GM23338 (cell line): Measurements from ENCODE around the gene DRP2. TPM values are rescaled to one million over a fixed set of nuclear protein-coding genes. Genes with fewer than 3 reads are reported as not detected.

Experiments used
- ATAC-seq: fragments of 200-7000 bp; cut with Tn5 transposase; 3 replicates; pipeline ENCODE4 v1.9.1; 2020
- DNase-seq: peaks from one replicate; pipeline ENCODE4 v3.0.0-alpha.2; 2015; ENCODE audit warnings: low spot score
- H2AFZ ChIP-seq: fragments of 200-600 bp; sonication (generic); 2 replicates; pipeline ENCODE4 v1.8.0; 2016; ENCODE audit warnings: antibody characterized with exemption, mild to moderate bottlenecking, moderate library complexity
- H3F3A ChIP-seq: fragments of 200-600 bp; sonication (generic); replicated peaks from 2 replicates; pipeline ENCODE4 v1.8.0; 2017; ENCODE audit warnings: antibody characterized with exemption, mixed run types, low read depth
- H3K27ac ChIP-seq: fragments of 200-600 bp; sonication (generic); 2 replicates; pipeline ENCODE4 v1.6.1; 2016; ENCODE audit warnings: low read depth
- H3K27me3 ChIP-seq: fragments of 200-600 bp; sonication (generic); 2 replicates; pipeline ENCODE4 v1.8.0; 2016; ENCODE audit warnings: mild to moderate bottlenecking, mixed run types, moderate library complexity; ENCODE audit not compliant: insufficient read depth
- H3K36me3 ChIP-seq: fragments of 200-600 bp; sonication (generic); 2 replicates; pipeline ENCODE4 v1.8.0; 2016; ENCODE audit warnings: mild to moderate bottlenecking; ENCODE audit not compliant: insufficient read depth
- H3K4me1 ChIP-seq: fragments of 200-600 bp; sonication (generic); 2 replicates; pipeline ENCODE4 v1.8.0; 2016; ENCODE audit warnings: mild to moderate bottlenecking, moderate library complexity; ENCODE audit not compliant: insufficient read depth
- H3K4me2 ChIP-seq: fragments of 200-600 bp; sonication (generic); 2 replicates; pipeline ENCODE4 v1.7.1; 2017; ENCODE audit warnings: mixed run types
- H3K4me3 ChIP-seq: fragments of 200-600 bp; sonication (generic); 2 replicates; pipeline ENCODE4 v1.6.1; 2016; ENCODE audit warnings: mixed run types
- H3K79me2 ChIP-seq: fragments of 200-600 bp; sonication (generic); replicated peaks from 2 replicates; pipeline ENCODE4 v1.8.0; 2017; ENCODE audit warnings: mild to moderate bottlenecking; ENCODE audit not compliant: insufficient read depth
- H3K9me2 ChIP-seq: fragments of 200-600 bp; sonication (generic); 2 replicates; pipeline ENCODE4 v1.8.0; 2017; ENCODE audit not compliant: insufficient read depth
- H4K20me1 ChIP-seq: fragments of 200-600 bp; sonication (generic); replicated peaks from 2 replicates; pipeline ENCODE4 v1.8.0; 2017; ENCODE audit warnings: mild to moderate bottlenecking; ENCODE audit not compliant: insufficient read depth
- H3K27ac Mint-ChIP-seq: 2 replicates; pipeline ENCODE4 v1.8.0; 2020; ENCODE audit warnings: inconsistent platforms, mild to moderate bottlenecking, moderate library complexity, mixed read lengths
- H3K27me3 Mint-ChIP-seq: 3 replicates; pipeline ENCODE4 v1.8.0; 2022; ENCODE audit warnings: low read depth, mild to moderate bottlenecking, moderate library complexity, mixed read lengths, inconsistent platforms; ENCODE audit not compliant: insufficient read depth, poor library complexity
- H3K36me3 Mint-ChIP-seq: 3 replicates; pipeline ENCODE4 v1.8.0; 2021; ENCODE audit warnings: low read depth, mild to moderate bottlenecking, inconsistent platforms, moderate library complexity, mixed read lengths
- H3K4me1 Mint-ChIP-seq: 3 replicates; pipeline ENCODE4 v1.8.0; 2020; ENCODE audit warnings: mild to moderate bottlenecking, inconsistent platforms, mixed read lengths
- H3K4me3 Mint-ChIP-seq: 3 replicates; pipeline ENCODE4 v1.8.0; 2021; ENCODE audit warnings: moderate library complexity, mild to moderate bottlenecking, inconsistent platforms, mixed read lengths
- H3K9me3 Mint-ChIP-seq: 3 replicates; pipeline ENCODE4 v1.8.0; 2020; ENCODE audit warnings: moderate library complexity, mild to moderate bottlenecking, inconsistent platforms, mixed read lengths
- CREB1 ChIP-seq: fragments of 250-450 bp; sonication (Bioruptor Pico); IDR thresholded peaks from 2 replicates; pipeline ENCODE4 v1.5.0; 2020; ENCODE audit warnings: low read depth, mild to moderate bottlenecking, moderate library complexity
- EZH2 ChIP-seq: fragments of 200-600 bp; sonication (generic); IDR thresholded peaks from one replicate; pipeline ENCODE4 v1.8.0; 2017; ENCODE audit warnings: antibody characterized with exemption, mild to moderate bottlenecking, low read depth; ENCODE audit not compliant: unreplicated experiment
- EZH2phosphoT487 ChIP-seq: fragments of 200-600 bp; sonication (generic); IDR thresholded peaks from one replicate; pipeline ENCODE4 v1.8.1; 2018; ENCODE audit warnings: antibody characterized with exemption; ENCODE audit not compliant: unreplicated experiment
- JUNB ChIP-seq: IDR thresholded peaks from one replicate; pipeline ENCODE4 v1.6.1; 2016; ENCODE audit warnings: antibody characterized with exemption; ENCODE audit not compliant: unreplicated experiment
- NANOG ChIP-seq: IDR thresholded peaks from 2 replicates; pipeline ENCODE4 v1.6.1; 2016; ENCODE audit warnings: antibody characterized with exemption, borderline replicate concordance
- POLR2AphosphoS5 ChIP-seq: IDR thresholded peaks from 2 replicates; pipeline ENCODE4 v1.6.1; 2016; ENCODE audit warnings: antibody characterized with exemption, low read depth
- STAT1 ChIP-seq: IDR thresholded peaks from one replicate; pipeline ENCODE4 v1.6.1; 2016; ENCODE audit warnings: antibody characterized with exemption; ENCODE audit not compliant: unreplicated experiment
- ZNF114 ChIP-seq: fragments of 250-450 bp; sonication (Bioruptor Pico); IDR thresholded peaks from 2 replicates; pipeline ENCODE4 v1.5.0; 2020; ENCODE audit warnings: mild to moderate bottlenecking, moderate library complexity
- ZNF331 ChIP-seq: fragments of 250-450 bp; sonication (Bioruptor Pico); IDR thresholded peaks from 2 replicates; pipeline ENCODE4 v1.5.0; 2020; ENCODE audit warnings: low read depth, mild to moderate bottlenecking, moderate library complexity
- polyA plus RNA-seq: library from polyadenylated mRNA; unstranded; fragments of >200 nt; fragmentation: Nextera tagmentation; extraction: Ambion mirVana; gene quantifications from 2 replicates; pipeline ENCODE4 v1.2.1, GENCODE V29; 2016
- total RNA-seq: library from RNA; depleted of rRNA; stranded (reverse); fragments of >200 nt; shearing (Covaris generic); gene quantifications from 2 replicates; pipeline ENCODE4 v1.2.3, GENCODE V29; 2014
- TF ChIP-seq, protein P1 (sequence below): IDR thresholded peaks from one replicate; pipeline ENCODE4 v1.6.1; 2018; ENCODE audit warnings: antibody characterized with exemption; ENCODE audit not compliant: unreplicated experiment
- TF ChIP-seq, protein P2 (sequence below): fragments of 250-450 bp; sonication (Bioruptor Pico); IDR thresholded peaks from 2 replicates; pipeline ENCODE4 v1.5.0; 2020; ENCODE audit warnings: mild to moderate bottlenecking, moderate library complexity
- TF ChIP-seq, protein P3 (sequence below), 2 experiments: fragments of 200-600 bp in 1 of 2; sonication (generic) in 1 of 2; conservative IDR thresholded peaks; 2 replicates each; pipeline versions ENCODE4 v1.5.1 to v1.6.1; 2016 to 2017; ENCODE audit warnings: antibody characterized with exemption in 2 of 2, low read depth in 2 of 2, mild to moderate bottlenecking in 2 of 2, moderate library complexity in 1 of 2
- TF ChIP-seq, protein P4 (sequence below): IDR thresholded peaks from 2 replicates; pipeline ENCODE4 v1.6.1; 2016; ENCODE audit warnings: antibody characterized with exemption

The DRP2 gene
- total and polyA plus RNA-seq, 2 experiments from 2014 or later = 0.24 TPM; not detected in 1

DNA sequence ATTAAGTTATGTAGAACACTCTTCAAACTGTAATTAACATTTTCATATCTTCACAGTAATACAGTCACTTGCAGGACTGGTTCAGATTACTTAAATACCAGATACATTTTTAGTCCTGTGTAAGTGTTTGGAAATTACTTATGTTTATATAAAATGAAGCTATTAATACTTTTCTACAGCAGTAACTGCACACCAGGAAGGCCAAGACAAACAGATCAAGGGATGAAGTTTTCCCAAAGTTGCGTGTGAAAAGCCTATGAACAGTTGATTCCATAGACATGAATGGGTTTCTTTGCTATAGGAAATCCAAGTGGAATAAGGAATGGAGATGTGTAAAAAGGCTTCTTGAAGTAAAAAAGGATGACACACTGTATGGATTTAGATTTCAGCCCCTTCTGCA lies 28.9 kb upstream of the DRP2 start:
- H3K79me2 ChIP-seq = no peaks in the 10 kb centered on the region
- no peaks in the 10 kb centered on the region for H3K36me3 ChIP-seq
- peaks cover 11% of the 10 kb centered on the region for H3K27me3 ChIP-seq
- no peaks in the 10 kb centered on the region for H4K20me1 ChIP-seq
- H3K4me2 ChIP-seq = peak overlapping the region; percentile 70
- DNase-seq (no peak), ATAC-seq (no peak)
- H3K27ac ChIP-seq = no peak overlapping the region
- no peaks in the 10 kb centered on the region for H3K9me2 ChIP-seq
- H3F3A ChIP-seq = no peaks in the 10 kb centered on the region
- Mint-ChIP-seq H3K36me3 (peaks cover 5% of the 10 kb centered on the region; the same call in 2 of the 3 replicates), H3K27ac (no peak overlapping the region), H3K9me3 (peaks cover 10% of the 10 kb centered on the region; the same call in 2 of the 3 replicates), H3K4me3 (peak overlapping the region; percentile 64; the same call in 2 of the 3 replicates), H3K27me3 (peaks cover 4% of the 10 kb centered on the region), H3K4me1 (peaks cover 3% of the 10 kb centered on the region; the same call in 1 of the 3 replicates)
- peak overlapping the region; percentile 52 for H3K4me3 ChIP-seq
- TF ChIP-seq NANOG (no peak), STAT1 (no peak), EZH2 (no peak), ZNF114 (CRISPR knock-in tag) (no peak), POLR2AphosphoS5 (no peak), CREB1 (CRISPR knock-in tag) (no peak), JUNB (no peak), ZNF331 (CRISPR knock-in tag) (no peak), EZH2phosphoT487 (no peak)
- TF ChIP-seq, protein P1, sequence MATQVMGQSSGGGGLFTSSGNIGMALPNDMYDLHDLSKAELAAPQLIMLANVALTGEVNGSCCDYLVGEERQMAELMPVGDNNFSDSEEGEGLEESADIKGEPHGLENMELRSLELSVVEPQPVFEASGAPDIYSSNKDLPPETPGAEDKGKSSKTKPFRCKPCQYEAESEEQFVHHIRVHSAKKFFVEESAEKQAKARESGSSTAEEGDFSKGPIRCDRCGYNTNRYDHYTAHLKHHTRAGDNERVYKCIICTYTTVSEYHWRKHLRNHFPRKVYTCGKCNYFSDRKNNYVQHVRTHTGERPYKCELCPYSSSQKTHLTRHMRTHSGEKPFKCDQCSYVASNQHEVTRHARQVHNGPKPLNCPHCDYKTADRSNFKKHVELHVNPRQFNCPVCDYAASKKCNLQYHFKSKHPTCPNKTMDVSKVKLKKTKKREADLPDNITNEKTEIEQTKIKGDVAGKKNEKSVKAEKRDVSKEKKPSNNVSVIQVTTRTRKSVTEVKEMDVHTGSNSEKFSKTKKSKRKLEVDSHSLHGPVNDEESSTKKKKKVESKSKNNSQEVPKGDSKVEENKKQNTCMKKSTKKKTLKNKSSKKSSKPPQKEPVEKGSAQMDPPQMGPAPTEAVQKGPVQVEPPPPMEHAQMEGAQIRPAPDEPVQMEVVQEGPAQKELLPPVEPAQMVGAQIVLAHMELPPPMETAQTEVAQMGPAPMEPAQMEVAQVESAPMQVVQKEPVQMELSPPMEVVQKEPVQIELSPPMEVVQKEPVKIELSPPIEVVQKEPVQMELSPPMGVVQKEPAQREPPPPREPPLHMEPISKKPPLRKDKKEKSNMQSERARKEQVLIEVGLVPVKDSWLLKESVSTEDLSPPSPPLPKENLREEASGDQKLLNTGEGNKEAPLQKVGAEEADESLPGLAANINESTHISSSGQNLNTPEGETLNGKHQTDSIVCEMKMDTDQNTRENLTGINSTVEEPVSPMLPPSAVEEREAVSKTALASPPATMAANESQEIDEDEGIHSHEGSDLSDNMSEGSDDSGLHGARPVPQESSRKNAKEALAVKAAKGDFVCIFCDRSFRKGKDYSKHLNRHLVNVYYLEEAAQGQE = no peak
- TF ChIP-seq, protein P2, sequence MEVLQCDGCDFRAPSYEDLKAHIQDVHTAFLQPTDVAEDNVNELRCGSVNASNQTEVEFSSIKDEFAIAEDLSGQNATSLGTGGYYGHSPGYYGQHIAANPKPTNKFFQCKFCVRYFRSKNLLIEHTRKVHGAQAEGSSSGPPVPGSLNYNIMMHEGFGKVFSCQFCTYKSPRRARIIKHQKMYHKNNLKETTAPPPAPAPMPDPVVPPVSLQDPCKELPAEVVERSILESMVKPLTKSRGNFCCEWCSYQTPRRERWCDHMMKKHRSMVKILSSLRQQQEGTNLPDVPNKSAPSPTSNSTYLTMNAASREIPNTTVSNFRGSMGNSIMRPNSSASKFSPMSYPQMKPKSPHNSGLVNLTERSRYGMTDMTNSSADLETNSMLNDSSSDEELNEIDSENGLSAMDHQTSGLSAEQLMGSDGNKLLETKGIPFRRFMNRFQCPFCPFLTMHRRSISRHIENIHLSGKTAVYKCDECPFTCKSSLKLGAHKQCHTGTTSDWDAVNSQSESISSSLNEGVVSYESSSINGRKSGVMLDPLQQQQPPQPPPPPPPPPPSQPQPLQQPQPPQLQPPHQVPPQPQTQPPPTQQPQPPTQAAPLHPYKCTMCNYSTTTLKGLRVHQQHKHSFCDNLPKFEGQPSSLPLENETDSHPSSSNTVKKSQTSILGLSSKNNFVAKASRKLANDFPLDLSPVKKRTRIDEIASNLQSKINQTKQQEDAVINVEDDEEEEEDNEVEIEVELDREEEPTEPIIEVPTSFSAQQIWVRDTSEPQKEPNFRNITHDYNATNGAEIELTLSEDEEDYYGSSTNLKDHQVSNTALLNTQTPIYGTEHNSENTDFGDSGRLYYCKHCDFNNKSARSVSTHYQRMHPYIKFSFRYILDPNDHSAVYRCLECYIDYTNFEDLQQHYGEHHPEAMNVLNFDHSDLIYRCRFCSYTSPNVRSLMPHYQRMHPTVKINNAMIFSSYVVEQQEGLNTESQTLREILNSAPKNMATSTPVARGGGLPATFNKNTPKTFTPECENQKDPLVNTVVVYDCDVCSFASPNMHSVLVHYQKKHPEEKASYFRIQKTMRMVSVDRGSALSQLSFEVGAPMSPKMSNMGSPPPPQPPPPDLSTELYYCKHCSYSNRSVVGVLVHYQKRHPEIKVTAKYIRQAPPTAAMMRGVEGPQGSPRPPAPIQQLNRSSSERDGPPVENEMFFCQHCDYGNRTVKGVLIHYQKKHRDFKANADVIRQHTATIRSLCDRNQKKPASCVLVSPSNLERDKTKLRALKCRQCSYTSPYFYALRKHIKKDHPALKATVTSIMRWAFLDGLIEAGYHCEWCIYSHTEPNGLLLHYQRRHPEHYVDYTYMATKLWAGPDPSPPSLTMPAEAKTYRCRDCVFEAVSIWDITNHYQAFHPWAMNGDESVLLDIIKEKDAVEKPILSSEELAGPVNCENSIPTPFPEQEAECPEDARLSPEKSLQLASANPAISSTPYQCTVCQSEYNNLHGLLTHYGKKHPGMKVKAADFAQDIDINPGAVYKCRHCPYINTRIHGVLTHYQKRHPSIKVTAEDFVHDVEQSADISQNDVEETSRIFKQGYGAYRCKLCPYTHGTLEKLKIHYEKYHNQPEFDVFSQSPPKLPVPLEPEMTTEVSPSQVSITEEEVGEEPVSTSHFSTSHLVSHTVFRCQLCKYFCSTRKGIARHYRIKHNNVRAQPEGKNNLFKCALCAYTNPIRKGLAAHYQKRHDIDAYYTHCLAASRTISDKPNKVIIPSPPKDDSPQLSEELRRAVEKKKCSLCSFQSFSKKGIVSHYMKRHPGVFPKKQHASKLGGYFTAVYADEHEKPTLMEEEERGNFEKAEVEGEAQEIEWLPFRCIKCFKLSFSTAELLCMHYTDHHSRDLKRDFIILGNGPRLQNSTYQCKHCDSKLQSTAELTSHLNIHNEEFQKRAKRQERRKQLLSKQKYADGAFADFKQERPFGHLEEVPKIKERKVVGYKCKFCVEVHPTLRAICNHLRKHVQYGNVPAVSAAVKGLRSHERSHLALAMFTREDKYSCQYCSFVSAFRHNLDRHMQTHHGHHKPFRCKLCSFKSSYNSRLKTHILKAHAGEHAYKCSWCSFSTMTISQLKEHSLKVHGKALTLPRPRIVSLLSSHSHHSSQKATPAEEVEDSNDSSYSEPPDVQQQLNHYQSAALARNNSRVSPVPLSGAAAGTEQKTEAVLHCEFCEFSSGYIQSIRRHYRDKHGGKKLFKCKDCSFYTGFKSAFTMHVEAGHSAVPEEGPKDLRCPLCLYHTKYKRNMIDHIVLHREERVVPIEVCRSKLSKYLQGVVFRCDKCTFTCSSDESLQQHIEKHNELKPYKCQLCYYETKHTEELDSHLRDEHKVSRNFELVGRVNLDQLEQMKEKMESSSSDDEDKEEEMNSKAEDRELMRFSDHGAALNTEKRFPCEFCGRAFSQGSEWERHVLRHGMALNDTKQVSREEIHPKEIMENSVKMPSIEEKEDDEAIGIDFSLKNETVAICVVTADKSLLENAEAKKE (CRISPR knock-in tag) = no peak
- TF ChIP-seq, protein P3, sequence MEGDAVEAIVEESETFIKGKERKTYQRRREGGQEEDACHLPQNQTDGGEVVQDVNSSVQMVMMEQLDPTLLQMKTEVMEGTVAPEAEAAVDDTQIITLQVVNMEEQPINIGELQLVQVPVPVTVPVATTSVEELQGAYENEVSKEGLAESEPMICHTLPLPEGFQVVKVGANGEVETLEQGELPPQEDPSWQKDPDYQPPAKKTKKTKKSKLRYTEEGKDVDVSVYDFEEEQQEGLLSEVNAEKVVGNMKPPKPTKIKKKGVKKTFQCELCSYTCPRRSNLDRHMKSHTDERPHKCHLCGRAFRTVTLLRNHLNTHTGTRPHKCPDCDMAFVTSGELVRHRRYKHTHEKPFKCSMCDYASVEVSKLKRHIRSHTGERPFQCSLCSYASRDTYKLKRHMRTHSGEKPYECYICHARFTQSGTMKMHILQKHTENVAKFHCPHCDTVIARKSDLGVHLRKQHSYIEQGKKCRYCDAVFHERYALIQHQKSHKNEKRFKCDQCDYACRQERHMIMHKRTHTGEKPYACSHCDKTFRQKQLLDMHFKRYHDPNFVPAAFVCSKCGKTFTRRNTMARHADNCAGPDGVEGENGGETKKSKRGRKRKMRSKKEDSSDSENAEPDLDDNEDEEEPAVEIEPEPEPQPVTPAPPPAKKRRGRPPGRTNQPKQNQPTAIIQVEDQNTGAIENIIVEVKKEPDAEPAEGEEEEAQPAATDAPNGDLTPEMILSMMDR (conservative IDR thresholded peaks at IDR 0.05; ENCODE audit: low read depth in 2 of 2) = no peak
- TF ChIP-seq, protein P4, sequence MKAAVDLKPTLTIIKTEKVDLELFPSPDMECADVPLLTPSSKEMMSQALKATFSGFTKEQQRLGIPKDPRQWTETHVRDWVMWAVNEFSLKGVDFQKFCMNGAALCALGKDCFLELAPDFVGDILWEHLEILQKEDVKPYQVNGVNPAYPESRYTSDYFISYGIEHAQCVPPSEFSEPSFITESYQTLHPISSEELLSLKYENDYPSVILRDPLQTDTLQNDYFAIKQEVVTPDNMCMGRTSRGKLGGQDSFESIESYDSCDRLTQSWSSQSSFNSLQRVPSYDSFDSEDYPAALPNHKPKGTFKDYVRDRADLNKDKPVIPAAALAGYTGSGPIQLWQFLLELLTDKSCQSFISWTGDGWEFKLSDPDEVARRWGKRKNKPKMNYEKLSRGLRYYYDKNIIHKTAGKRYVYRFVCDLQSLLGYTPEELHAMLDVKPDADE = no peak
- H3K4me1 ChIP-seq = no peaks in the 10 kb centered on the region
- peak overlapping the region; percentile 86; the same call in 1 of the 2 replicates for H2AFZ ChIP-seq
